KMS-11 (cell line): Measurements from ENCODE around the gene CYP2F1.
"Not testable (repeated sequence)": the region's sequence is repeated elsewhere in the genome, so short reads cannot be mapped to it uniquely, and the experiment has no call there.

Experiments used
- H2AFZ ChIP-seq: fragments of 200-600 bp; sonication (generic); 2 replicates; pipeline ENCODE4 v1.6.1; 2016; ENCODE audit warnings: antibody characterized with exemption, mixed run types, low read depth
- H3K27ac ChIP-seq: fragments of 200-600 bp; sonication (generic); 2 replicates; pipeline ENCODE4 v1.6.1; 2016; ENCODE audit warnings: mild to moderate bottlenecking, mixed run types
- H3K27me3 ChIP-seq: fragments of 200-600 bp; sonication (generic); 2 replicates; pipeline ENCODE4 v1.6.1; 2017; ENCODE audit warnings: mild to moderate bottlenecking, low read depth, mixed run types, moderate library complexity; ENCODE audit not compliant: insufficient read depth
- H3K36me3 ChIP-seq: fragments of 200-600 bp; sonication (generic); 2 replicates; pipeline ENCODE4 v1.6.1; 2017; ENCODE audit warnings: mild to moderate bottlenecking, mixed run types; ENCODE audit not compliant: insufficient read depth
- H3K4me1 ChIP-seq: fragments of 200-600 bp; sonication (generic); 2 replicates; pipeline ENCODE4 v1.6.1; 2016; ENCODE audit warnings: mild to moderate bottlenecking, low read depth, mixed run types; ENCODE audit not compliant: poor library complexity, severe bottlenecking
- H3K4me2 ChIP-seq: fragments of 200-600 bp; sonication (generic); 2 replicates; pipeline ENCODE4 v1.7.0; 2016; ENCODE audit warnings: mild to moderate bottlenecking, mixed run types
- H3K4me3 ChIP-seq: fragments of 200-600 bp; sonication (generic); IDR thresholded peaks from 2 replicates; pipeline ENCODE4 v1.6.1; 2017; ENCODE audit warnings: low read depth, low read length, mixed read lengths; ENCODE audit not compliant: insufficient read depth
- H3K79me2 ChIP-seq: fragments of 200-600 bp; sonication (generic); 2 replicates; pipeline ENCODE4 v1.6.1; 2016; ENCODE audit warnings: low read depth, mixed run types; ENCODE audit not compliant: insufficient read depth
- H3K9ac ChIP-seq: fragments of 200-600 bp; sonication (generic); 2 replicates; pipeline ENCODE4 v1.6.1; 2016; ENCODE audit warnings: mild to moderate bottlenecking, mixed run types
- H4K20me1 ChIP-seq: fragments of 200-600 bp; sonication (generic); 2 replicates; pipeline ENCODE4 v1.6.1; 2016; ENCODE audit warnings: mild to moderate bottlenecking, mixed run types; ENCODE audit not compliant: insufficient read depth
- CTCF ChIP-seq: fragments of 200-600 bp; sonication (generic); conservative IDR thresholded peaks from 2 replicates; pipeline ENCODE4 v1.6.1; 2017; ENCODE audit warnings: low read depth, mild to moderate bottlenecking, antibody characterized with exemption, low read length, moderate library complexity, mixed read lengths

Gene CYP2F1

GRCh38 chr19:41123716-41124294 lies 9.6 kb downstream of the CYP2F1 start:
- H3K36me3 ChIP-seq = no peaks in the 10 kb centered on the region
- no peaks in the 10 kb centered on the region for H3K79me2 ChIP-seq
- peaks cover 5% of the 10 kb centered on the region for H3K4me1 ChIP-seq
- H2AFZ ChIP-seq = no peak overlapping the region
- H3K4me3 ChIP-seq = no peak overlapping the region
- no peaks in the 10 kb centered on the region for H4K20me1 ChIP-seq
- no peak overlapping the region for H3K9ac ChIP-seq
- TF ChIP-seq CTCF = no peak
- no peak overlapping the region for H3K4me2 ChIP-seq
- no peak overlapping the region for H3K27ac ChIP-seq
- no peaks in the 10 kb centered on the region for H3K27me3 ChIP-seq

DNA sequence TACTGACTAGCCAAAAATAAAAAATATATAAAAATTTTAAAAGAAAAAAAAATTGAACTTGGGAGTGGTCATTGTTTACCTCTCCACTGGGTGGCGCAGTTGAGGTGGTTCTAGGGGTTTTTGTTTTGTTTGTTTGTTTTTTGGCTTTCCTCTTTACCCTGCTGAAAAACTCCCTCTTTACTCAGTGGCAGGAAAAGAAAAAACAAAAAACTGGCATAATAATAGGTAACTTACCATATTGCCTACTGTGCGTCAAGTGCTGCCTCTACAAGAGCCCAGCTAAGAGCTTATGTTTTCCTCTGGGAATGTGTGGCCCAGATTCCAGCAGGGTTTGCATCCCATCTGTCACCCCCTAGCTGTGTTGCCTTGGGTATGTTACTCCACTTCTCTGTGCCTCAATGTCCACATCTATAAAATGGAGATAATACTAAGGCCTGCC lies 12.6 kb downstream of the CYP2F1 start:
- not testable (repeated sequence) for H3K4me3 ChIP-seq, H3K9ac ChIP-seq, H3K36me3 ChIP-seq, H3K4me2 ChIP-seq, H4K20me1 ChIP-seq, H2AFZ ChIP-seq, H3K27ac ChIP-seq, H3K27me3 ChIP-seq, H3K79me2 ChIP-seq, H3K4me1 ChIP-seq
- peak; percentile 80 for TF ChIP-seq CTCF

GRCh38 chr19:41127362-41127761 lies 13.1 kb downstream of the CYP2F1 start:
- not testable (repeated sequence) for H3K79me2 ChIP-seq, H3K4me2 ChIP-seq, H3K27ac ChIP-seq, H3K4me3 ChIP-seq, H3K9ac ChIP-seq, H4K20me1 ChIP-seq, H3K4me1 ChIP-seq, H3K36me3 ChIP-seq, H3K27me3 ChIP-seq
- peak overlapping the region; percentile 76; the same call in 1 of the 2 replicates for H2AFZ ChIP-seq

GRCh38 chr19:41127801-41128300 lies 13.6 kb downstream of the CYP2F1 start:
- peak overlapping the region; percentile 76 for H2AFZ ChIP-seq
- not testable (repeated sequence) for H3K4me3 ChIP-seq, H3K36me3 ChIP-seq, H3K9ac ChIP-seq, H3K4me1 ChIP-seq, H3K79me2 ChIP-seq, H3K27ac ChIP-seq, H4K20me1 ChIP-seq, H3K27me3 ChIP-seq
- peak overlapping the region; percentile 42; the same call in 1 of the 2 replicates for H3K4me2 ChIP-seq
- peak; percentile 25; the same call in 1 of the 2 replicates for TF ChIP-seq CTCF

DNA sequence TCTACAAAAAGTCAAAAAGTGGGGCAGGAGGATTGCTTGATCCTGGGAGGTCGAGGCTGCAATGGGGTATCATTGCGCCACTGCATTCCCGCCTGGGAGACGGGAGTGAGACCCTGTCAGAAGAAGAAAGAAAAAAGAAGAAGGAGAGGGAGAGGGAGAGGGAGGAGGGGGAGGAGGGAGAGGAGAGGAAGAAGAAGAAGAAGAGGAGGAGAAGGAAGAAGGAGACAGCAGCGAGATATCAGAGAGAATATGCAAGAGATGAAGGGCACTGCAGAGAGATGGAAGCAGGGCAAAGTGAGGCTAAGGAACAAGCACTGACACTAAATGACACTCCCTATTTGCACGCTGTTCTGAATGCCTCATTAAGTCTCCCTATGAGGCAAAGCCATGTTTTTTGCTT lies 14.5 kb downstream of the CYP2F1 start:
- Histone ChIP-seq H3K4me1 (peaks cover 5% of the 10 kb centered on the region), H2AFZ (no peak overlapping the region; the same call in 1 of the 2 replicates), H3K79me2 (no peaks in the 10 kb centered on the region), H3K27ac (no peak overlapping the region), H3K27me3 (no peaks in the 10 kb centered on the region; the same call in 1 of the 2 replicates), H3K36me3 (no peaks in the 10 kb centered on the region), H3K4me3 (no peak overlapping the region), H4K20me1 (no peaks in the 10 kb centered on the region), H3K9ac (no peak overlapping the region), H3K4me2 (no peak overlapping the region; the same call in 1 of the 2 replicates)
- no peak for TF ChIP-seq CTCF
